Middle frontal gyrus (tissue), 1 donor: Measurements from ENCODE around the gene SLC6A3.

Experiments used
- DNase-seq: peaks from one replicate; pipeline ENCODE4 v3.0.0-alpha.2; 2015; ENCODE audit warnings: low spot score; ENCODE audit errors: extremely low spot score

The SLC6A3 gene

DNA sequence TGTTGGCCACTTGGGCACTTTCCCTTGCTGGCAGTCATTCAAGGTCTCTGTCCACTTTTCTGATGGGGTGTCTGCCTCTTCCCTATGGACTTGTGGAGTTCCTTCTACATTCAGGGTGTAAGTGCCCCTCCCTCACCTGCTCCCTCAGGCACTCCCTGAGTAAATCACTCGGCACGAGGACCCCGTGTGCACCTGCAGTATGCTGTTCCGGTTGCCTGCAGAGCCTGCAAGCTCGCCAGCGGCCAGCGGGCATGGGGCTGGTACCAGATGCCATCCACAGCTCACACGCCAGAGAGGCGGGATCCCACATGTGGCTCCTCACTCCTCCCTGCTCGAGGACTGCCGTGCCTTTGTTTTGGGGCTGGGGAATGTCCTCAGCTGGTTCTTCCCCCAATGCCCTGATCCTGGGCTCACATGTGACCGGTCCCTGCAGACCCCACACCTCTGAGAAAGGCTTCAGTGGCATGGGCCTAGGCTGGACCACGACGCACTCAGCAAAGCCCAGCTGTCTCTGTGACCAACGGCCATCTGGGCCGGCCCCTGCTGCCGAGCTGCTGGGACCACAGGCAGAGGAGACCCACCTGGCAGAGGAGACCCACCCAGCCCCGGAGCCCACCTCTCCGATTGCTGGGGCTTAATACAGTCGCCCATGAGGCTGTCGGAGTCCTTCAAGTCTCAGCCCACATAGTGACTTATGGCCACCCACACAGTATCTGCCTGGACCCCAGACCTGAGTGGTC, 54.2 kb downstream of the SLC6A3 start:
- DNase-seq = no peak

DNA sequence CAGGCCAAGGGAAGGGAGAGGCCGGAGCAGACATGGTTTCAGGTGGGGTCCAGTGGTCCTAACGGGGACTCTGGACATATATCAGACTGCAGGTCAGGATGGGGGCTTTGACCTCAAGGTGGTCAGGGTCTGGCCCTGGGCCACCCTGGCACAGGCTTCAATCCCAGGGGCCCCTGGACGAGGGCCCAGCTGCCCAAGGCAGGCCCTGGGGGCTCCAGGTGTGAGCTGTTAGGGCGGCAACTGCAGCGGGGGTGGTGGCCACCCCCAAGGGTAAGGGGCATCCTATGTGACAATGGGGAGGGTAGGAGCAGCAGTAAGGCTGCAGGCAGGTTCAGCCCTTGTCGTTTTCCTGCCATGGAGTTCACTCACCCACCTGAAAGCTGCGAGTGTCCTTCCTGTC, 54.9 kb downstream of the SLC6A3 start:
- no peak for DNase-seq

DNA sequence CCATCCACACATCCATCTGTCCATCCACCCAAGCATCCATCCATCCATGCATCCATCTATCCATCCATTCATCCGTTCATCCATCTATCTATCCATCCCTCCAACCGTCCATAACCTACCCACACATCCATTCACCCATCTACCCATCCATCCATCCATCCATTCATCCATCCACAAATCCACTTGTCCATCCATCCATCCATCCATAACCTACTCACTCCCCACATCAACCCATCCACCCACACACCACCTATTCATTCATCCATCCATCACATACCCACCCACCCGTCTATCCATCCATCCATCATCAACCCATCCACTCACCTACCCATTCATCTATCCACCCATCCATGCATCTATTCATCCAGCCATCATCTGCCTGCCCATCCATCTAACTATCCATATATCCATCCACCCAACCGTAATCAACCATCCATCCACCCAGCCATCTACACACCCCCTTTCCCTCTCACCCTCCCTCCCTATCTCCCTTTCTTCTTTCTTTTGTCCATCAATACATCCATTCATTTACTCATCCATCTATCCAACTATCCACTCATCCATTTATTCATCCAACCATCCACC, 56.8 kb downstream of the SLC6A3 start:
- DNase-seq = no peak

DNA sequence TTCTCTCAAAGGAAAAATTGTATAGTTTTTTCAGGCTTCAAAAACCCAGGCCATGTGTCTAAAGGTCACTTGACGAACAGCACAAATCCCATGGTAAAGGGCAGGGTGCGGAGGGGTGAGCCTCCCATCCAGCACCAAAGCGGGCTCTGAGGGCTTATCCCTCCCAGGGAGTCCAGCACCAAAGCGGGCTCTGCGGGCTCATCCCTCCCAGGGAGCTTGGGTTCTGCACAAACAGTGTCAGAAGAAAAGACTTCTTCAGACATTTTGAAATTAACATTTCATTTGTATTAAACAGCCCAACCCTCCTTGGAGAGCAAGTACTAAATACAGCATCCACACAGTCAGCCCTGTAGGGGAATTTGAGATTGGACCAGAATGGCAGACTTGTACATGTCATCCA, 57.4 kb downstream of the SLC6A3 start:
- DNase-seq = no peak

DNA sequence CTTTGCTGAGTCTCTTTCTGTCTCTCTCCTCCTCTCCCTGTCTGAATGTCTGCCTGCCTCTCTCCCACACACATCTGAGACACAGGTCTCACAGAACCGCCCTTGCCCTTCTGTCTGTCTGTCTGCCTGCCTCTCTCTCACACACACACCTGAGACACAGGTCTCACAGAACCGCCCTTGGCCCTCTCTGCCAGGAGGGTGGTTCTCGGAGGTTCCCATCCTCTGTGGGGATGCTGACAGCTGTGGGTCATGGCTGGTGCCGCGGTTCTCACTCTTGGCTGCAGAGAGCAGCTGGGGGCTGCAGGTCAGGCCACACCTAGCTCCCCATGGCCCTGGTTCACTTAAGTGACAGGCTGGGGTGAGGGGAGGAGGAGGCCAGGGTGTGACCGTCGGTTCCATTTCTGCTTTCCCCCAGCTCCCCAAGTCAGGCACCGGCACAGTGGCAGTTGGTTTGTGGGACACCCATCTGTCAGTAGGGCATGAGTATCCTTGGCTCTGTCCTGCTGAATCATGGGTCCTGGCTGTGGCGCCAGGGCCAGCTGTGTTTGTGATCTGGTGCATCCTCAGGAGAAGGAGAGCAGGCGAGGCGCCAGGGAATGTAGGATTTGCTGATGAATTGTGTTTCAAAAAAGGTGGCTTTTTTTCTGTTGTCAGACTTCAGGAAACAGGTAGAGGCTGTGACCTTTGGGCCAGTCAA, 58.0 kb downstream of the SLC6A3 start:
- DNase-seq = no peak

DNA sequence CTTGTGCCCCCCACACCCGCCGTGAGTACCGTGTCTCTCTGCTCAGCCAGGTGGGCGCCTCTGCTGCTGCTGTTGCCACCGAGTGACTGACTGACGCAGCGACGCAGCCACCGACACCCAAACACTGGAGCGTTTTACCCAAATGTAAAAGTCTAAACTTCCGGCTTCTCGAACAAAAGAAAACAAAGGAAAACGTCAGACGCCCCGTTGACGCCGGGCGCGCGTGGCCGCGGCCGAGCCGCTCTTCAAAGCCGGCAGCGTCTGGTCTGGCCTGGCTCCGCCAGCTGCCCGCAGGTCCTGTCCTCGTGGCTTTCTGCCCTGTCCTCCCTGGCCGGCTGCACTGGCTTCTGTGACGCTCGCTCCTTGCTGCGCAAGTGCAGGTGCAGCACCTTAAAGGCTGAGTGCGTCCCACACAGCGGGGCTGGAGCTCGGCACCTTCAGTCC, 58.9 kb downstream of the SLC6A3 start:
- no peak for DNase-seq

DNA sequence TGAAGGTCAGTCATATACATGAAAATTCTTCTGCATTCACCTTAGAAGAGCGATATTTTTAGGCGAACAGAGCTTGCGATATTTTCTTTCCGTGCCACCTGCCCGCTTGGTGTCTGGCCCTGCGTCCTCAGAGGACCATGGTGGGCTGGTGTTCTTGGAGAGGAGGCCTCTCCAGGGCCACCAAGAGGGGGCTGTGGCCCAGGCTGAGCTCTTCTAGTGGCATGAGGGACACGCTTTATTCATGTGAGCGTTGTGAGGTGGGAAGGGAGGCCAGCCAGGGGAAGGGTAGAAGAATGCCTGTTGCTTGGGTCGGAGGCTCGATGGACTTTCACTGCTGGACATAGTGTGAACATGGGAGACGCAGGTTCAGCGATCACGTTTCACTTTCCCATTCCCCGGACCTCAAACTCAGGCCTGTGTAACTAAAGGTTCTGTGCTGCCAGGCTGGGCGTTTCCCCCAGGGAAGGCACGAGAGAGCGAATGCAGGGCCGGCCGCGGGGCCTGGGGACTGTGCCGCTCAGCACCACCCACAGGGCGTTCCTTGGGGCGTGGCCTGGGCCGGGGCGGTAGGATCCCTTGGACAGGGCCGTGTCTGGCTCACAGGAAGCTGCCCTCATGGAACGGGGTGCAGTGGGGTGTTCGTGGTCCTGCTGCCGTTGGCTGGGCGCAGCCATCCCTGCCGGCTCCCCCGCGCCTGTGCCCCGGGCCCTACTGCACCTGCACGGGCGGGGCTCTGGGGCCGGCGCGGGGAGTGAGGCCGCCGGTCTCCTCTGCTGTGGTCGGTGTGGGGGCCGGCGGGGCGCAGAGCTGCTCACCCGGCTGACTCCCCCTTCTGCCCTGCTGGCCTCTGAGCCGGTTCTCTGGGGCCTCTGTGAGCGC, 59.6 kb downstream of the SLC6A3 start:
- no peak for DNase-seq

DNA sequence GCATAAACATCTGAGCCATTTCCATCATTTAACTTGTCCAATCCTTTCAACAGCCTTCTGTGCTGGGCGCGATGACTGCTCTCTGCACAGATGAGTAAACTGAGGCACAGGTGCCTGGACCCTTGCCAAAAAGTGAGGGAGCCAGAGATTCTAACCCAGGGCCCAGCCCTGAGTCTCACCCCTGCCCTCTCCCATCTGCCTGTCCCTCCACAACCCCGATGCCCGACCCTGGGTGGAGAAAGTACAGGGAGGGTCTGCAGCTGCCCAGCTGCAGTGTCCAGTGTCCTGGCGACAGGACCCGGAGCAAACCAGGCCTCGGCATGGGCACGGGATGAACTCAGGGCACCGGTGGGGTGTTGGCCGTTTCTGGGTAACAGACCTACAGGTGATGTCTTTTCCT, 60.7 kb downstream of the SLC6A3 start:
- DNase-seq = no peak

DNA sequence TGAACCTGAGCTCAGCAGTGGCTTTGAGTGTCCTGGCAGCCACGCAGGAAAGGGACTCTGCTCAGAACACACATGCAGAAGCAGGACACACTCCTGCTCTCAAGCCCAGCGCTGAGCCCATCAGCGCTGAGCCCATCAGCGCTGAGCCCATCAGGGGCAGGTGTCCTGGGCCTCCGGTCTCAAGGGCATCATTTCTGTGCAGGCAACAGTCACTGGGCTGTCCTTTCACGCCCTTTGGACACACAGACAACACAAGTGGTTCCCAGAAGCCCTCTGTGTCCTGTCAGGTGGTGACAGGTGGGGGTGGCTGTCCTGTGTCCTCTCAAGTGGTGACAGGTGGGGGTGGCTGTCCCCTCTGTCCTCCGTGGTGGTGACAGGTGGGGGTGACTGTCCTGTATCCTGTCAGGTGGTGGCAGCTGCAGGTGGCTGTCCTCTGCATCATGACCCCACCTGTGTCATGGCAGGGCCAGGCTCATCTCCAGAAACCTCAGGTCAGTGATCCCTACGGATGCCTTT, 61.3 kb downstream of the SLC6A3 start:
- DNase-seq = no peak

DNA sequence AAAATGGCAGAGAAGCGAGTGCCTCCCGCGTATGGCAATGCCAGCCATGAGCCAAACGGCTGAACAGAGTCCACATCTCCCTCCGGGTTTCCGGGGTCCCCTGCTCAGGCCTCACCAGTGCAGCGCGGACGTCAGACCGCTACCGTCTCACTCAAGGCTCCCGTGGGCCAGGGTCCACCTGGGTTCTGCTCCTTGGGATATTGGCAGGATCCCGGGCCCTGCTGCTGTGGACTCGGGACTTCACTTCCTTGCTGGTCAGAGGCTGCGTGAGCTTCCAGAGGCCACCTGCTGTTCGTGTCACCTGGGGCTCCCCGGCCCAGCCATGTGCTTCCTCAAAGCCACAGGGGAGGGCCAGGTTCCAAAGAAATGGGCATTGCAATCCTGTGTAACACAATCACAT, 61.9 kb downstream of the SLC6A3 start:
- no peak for DNase-seq

DNA sequence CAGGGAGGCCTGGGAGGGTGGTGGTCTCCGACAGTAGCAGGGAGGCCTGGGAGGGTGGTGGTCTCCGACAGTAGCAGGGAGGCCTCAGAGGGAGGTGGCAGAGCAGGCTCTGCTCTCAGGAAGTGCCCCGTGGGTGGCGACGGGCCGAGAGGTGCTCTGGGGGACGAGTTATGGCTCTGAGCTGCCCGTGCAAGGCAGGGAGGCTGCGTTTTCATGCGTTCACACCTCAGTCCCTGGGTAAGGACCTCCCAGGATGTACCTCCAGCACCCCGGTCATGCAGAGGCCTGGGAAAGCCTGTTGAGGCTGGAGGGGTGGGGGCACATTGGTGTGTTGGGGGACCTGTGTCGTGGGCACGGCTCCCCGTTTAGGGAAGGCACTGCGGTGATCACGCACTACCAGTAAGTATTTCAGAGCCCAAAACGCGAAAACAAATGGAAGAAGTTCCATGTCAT, 63.0 kb downstream of the SLC6A3 start:
- DNase-seq = no peak

DNA sequence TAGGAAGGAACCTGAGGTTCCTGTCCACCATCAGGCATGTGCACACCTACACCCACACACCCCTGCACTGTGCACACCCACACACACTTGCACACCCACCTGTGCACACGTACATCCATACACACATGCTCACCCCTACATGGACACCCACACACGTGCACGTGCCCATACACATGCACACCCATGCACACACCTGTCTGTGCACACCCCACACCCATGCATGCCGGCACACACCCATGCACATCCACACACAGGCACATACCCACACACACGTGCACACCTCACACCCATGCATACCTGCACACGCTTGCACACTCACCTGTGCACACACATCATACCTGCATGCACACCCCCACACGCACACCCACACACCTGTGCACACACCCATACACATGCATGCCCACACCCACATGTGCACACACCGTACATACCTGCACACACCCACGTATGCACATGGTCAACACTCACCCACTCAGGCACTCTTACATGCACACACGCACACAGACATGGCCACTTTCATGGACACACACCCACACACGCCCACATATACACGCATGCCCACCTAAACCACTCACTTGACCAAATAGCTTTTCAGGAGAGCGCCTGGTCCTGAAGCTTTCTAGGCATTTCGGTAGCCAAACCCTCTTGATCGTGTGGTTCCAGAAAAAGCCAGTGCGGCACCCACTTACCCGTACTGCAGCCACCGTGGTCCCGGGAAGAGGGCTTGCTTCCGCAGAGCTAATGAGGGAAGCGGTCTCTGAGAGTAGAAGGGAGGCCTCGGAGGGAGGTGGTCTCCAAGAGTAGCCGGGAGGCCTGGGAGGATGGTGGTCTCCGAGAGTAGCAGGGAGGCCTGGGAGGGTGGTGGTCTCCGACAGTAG, 63.6 kb downstream of the SLC6A3 start:
- DNase-seq = no peak

DNA sequence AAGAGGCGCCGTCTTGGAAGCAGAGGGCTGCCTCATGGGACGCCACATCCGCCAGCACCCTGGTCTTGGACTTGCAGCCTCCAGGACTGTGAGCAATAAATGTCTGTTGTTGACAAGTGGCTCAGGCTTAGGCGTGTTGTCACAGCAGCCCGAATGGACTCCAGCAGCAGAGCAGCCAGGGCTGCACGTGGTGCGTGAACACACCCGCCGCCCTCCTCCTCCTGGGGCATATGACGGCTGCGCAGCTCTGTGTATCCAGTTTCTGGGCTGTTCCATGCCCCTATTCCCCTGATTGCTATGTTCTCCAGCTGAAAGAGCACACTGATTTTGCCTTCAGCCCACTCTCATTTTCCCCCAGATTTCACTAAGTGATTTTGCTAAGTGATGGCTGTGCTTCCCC, 64.3 kb downstream of the SLC6A3 start:
- no peak for DNase-seq

DNA sequence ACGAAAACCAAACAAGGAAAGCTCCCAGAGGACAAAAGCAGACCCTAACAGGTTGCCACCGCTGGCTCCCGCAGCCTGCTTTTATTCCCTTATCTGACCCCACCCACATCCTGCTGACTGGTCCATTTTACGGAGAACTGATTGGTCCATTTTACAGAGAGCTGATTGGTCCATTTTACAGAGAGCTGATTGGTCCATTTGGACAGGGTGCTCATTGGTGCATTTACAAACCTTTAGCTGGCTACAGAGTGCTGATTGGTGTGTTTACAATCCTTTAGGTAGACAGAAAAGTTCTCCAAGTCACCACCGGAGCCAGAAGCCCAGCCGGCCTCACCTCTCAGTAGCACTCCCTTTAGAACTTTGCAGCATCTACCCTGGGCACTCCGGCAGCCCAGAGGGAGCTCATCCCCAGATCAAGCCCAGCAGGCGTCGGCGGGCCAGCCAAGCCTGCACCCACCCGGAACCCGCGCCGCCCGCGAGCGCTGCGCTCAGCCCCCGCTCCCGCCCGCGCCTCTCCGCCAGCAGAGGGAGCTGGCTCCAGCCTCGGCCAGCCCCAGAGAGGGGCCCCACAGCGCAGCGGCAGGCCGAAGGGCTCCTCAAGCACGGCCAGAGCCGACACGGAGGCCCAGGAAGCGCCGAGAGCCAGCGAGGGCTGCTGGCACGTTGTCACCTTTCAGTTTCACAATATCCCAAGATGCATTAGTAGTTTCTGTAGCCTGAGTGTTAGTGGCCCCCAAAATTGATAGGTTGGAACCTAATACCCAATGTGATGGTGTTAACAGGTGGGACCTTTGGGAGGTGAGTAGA, 65.0 kb downstream of the SLC6A3 start:
- no peak for DNase-seq

DNA sequence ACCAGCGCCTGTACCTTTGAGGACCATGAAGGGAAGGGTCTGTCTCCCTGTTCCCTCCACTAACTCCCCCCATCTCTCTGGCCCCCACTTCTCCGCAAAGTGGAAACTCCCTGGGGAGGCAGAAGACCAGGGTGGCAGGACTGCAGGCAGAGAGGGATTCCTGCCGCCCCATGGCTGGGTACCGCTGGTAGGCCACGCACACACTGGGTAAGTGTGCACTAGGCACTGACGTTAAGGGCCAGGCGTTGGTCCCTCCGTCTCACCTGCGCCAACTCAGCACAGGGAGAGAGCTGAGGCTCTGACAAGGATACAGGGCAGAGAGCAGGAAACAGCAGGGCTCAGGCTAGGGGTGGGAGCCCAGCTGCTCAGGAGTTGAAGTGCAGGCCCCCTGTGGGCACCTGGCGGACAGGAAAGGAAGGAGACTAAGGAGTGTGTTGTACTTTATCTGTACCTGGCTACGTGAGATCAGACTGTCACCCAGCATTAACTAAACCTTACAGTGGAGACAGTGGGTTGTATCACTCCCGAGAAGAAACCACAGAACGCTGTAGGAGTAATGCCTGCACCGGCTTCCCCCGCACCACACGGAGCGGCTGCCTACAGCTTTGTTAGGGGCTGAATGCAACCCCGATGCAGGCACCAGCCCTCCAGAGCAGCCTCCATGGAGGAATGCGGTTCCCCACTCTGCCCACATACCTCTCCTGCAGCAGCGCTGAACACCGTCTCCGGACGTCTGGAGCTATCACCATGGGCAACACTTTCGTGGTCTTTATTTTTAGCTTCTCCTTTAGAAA, 66.2 kb downstream of the SLC6A3 start:
- DNase-seq = no peak

DNA sequence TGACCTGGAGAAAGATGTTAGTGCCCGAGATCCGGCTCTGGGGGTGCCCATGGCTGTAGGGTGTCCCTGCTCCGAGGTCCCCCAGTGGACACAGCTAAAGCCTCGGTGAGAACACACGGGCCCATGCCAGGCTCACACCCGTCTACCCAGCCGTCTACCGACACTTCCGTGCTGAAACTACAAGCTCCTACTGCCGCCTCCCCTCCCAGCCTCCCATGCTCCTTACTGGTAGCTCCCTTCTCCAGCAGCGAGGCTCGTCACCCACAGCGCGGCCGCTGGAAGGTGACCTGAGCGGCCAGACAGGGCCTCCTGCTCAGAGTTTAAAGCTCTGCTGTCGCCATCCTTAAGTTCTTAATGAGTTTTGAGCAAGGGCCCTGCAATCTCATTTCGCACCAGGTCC, 67.1 kb downstream of the SLC6A3 start:
- no peak for DNase-seq

DNA sequence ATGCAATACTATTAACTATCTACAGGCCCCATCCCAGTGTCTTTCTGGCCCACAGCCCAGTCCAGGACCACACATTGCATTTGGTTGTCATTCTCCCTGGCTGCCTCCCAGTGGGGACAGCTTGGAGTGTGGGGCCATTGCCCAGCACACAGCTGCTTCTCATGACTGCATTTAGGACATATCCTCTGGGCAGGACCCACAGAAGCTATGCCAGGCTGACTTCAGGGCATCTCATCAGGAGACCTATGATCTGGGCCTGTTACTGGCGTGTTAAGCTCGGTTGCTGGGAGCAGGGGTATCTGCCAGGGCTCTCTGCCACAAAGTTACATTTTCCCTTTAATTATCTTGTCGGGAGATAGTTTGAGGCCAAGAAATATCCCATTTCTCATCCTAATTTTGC, 68.3 kb downstream of the SLC6A3 start:
- no peak for DNase-seq

DNA sequence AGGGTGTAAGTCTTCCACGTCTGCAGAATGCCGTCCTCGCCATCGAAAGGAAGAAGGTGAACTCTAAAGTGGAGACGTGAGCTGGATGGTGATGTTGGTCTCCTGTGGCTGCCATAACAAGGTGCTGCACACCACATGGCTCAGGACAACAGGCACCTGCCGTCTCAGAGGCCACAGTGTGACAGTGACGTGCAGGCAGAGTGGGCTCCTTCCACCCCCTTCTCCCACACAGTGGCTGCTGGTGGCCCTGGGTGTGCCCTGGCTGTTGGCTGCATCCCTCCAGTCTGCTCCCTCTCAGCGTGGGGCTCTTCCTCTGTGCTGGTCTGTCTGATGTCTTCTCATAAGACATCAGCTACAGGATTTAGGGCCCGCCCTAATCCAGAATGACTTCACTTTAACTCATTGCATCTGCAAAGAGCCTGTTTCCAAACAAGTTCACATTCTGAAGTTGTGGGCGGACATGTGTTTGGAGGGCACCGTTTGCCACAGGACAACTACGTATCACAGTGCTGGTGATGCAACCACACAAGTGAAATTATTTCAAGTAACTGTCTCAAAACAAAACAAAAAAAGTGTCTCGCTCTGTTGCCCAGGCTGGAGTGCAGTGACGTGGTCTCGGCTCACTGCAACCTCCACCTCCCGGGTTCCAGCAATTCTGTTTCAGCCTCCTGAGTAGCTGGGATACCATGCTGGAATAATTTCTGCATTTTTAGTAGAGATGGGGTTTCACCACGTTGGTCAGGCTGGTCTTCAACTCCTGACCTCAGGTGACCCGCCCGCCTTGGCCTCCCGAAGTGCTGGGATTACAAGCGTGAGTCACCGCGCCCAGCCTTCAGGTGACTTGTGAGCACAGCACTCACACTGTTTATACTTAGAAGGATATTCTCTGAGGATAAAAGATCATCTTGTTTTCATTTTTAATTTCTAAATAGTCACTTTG, 69.1 kb downstream of the SLC6A3 start:
- DNase-seq = no peak
